ENCODE data around the gene PTOV1. TPM values are rescaled to one million over a fixed set of nuclear protein-coding genes. Genes with fewer than 3 reads are reported as not detected.

PTOV1 gene
- total RNA-seq, 2 donors from 2014 or later, result 179 to 252 TPM

- Histone ChIP-seq H3K27ac (no peak overlapping the region), H3K4me3 (no peak overlapping the region), H3K4me1 (replicated peaks) (no peaks in the 10 kb centered on the region), H3K9me3 (no peaks in the 10 kb centered on the region), H3K27me3 (replicated peaks; ENCODE audit: insufficient read depth) (no peaks in the 10 kb centered on the region), H3K36me3 (no peaks in the 10 kb centered on the region)
- TF ChIP-seq POLR2AphosphoS5 (IDR thresholded peaks at IDR 0.05), result no peak
- TF ChIP-seq, protein P1, sequence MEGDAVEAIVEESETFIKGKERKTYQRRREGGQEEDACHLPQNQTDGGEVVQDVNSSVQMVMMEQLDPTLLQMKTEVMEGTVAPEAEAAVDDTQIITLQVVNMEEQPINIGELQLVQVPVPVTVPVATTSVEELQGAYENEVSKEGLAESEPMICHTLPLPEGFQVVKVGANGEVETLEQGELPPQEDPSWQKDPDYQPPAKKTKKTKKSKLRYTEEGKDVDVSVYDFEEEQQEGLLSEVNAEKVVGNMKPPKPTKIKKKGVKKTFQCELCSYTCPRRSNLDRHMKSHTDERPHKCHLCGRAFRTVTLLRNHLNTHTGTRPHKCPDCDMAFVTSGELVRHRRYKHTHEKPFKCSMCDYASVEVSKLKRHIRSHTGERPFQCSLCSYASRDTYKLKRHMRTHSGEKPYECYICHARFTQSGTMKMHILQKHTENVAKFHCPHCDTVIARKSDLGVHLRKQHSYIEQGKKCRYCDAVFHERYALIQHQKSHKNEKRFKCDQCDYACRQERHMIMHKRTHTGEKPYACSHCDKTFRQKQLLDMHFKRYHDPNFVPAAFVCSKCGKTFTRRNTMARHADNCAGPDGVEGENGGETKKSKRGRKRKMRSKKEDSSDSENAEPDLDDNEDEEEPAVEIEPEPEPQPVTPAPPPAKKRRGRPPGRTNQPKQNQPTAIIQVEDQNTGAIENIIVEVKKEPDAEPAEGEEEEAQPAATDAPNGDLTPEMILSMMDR (IDR thresholded peaks at IDR 0.05), result no peak
- no peak for TF ChIP-seq POLR2A (IDR thresholded peaks at IDR 0.05)
- DNase-seq (ENCODE audit: low spot score), result no peak
- intact Hi-C loops (cut with DNase I), result no loop called here
- WGBS, result 64% methylated on average over 3 of the region's 3 CpGs
Measured at GRCh38 chr19:49845414-49845813, 5.5 kb upstream of the PTOV1 start.

DNA sequence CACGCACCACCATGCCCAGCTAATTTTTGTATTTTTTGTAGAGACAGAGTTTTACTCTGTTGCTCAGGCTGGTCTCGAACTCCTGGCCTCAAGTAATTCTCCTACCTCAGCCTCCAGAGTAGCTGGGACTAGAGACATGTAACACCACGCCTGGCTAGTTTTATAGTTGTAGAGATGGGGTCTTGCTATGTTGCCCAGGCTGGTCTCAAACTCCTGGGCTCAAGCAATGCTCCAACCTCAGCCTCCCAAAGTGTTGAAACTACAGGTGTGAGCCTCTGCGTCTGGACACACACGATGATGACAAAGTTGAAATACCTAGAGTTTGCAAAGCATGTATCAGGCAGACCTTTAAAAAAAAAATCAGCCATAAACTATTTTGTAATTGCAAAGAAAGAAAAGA lies 4.6 kb upstream of the PTOV1 start:
- Histone ChIP-seq H3K27me3 (replicated peaks; ENCODE audit: insufficient read depth) (no peaks in the 10 kb centered on the region), H3K27ac (no peak overlapping the region), H3K9me3 (no peaks in the 10 kb centered on the region), H3K4me3 (no peak overlapping the region), H3K4me1 (replicated peaks) (no peaks in the 10 kb centered on the region), H3K36me3 (no peaks in the 10 kb centered on the region)
- intact Hi-C loops (cut with DNase I), result no loop called here
- DNase-seq (ENCODE audit: low spot score), result no peak
- WGBS, result 78% methylated on average over 5 of the region's 5 CpGs
- TF ChIP-seq, protein P1 (IDR thresholded peaks at IDR 0.05), result no peak
- no peak for TF ChIP-seq POLR2A (IDR thresholded peaks at IDR 0.05)
- TF ChIP-seq POLR2AphosphoS5 (IDR thresholded peaks at IDR 0.05), result no peak

DNA sequence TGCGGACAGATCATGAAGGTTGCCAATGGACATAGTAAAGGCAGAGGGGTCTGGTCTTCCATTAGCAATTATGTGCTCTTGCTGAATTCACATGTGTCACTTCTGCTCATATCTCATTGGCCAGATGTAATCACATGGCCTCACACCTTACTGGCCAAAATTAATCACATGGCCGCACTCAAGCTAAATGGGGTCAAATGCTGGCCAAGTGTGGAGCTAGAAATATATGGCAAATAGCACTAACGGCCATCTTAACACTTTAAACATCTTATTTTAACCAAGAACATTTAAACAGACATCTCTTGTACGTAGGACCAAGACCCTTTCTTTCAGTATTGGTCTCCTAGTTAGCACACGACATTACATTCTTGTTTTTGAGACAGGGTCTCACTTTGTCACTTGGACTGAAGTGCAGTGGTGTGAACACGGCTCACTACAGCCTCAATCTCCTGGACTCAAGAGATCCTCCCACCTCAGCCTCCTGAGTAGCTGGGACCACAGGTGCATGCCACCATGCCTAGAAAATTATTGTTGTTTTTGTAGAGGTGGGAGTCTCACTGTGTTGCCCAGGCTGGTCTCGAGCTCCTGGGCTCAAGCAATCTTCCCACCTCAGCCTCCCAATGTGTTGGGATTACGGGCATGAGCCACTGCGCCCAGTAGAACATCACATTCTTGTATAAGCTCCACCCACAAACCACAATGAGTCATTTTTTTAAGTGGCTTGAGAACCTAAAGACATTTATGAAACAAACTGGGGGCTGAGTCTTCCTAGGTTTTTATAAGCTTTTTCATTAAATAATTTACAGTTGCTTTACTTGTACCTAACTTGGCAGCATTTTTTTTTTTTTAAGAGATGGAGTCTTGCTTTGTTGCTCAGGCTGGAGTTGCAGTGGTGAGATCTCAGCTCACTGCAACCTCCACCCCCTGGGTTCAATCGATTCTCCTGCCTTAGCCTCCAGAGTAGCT lies 2.9 kb upstream of the PTOV1 start:
- no peak for TF ChIP-seq POLR2AphosphoS5 (IDR thresholded peaks at IDR 0.05)
- TF ChIP-seq, protein P1 (IDR thresholded peaks at IDR 0.05), result no peak
- WGBS, result 91% methylated on average over 10 of the region's 10 CpGs
- Histone ChIP-seq H3K4me1 (replicated peaks) (no peaks in the 10 kb centered on the region), H3K36me3 (no peaks in the 10 kb centered on the region), H3K27ac (no peak overlapping the region), H3K27me3 (replicated peaks; ENCODE audit: insufficient read depth) (no peaks in the 10 kb centered on the region), H3K4me3 (no peak overlapping the region), H3K9me3 (no peaks in the 10 kb centered on the region)
- DNase-seq (ENCODE audit: low spot score), result no peak
- intact Hi-C loops (cut with DNase I), result no loop called here

- no peak overlapping the region for H3K27ac ChIP-seq
- TF ChIP-seq, protein P1 (IDR thresholded peaks at IDR 0.05), result no peak
- TF ChIP-seq POLR2A (IDR thresholded peaks at IDR 0.05) (no peak), POLR2AphosphoS5 (IDR thresholded peaks at IDR 0.05) (no peak)
Measured at GRCh38 chr19:49848938-49849337, 2.0 kb upstream of the PTOV1 start.

More at GRCh38 chr19:49848938-49849337, 2.0 kb upstream of the PTOV1 start:
- no peak for DNase-seq (ENCODE audit: low spot score)
- H3K36me3 ChIP-seq, result no peaks in the 10 kb centered on the region
- WGBS, result 91% methylated on average over 3 of the region's 3 CpGs
- no peak overlapping the region for H3K4me3 ChIP-seq
- no peaks in the 10 kb centered on the region for H3K4me1 ChIP-seq (replicated peaks)
- intact Hi-C loops (cut with DNase I), result no loop called here
- H3K27me3 ChIP-seq (replicated peaks; ENCODE audit: insufficient read depth), result no peaks in the 10 kb centered on the region
- H3K9me3 ChIP-seq, result no peaks in the 10 kb centered on the region

Data from prostate gland (tissue), 2 donors.